Measurements from ENCODE around the gene HEMK1.

The HEMK1 gene

GRCh38 chr3:50645378-50645777 lies 76.1 kb downstream of the HEMK1 start:
- DNase-seq (ENCODE audit: low spot score): no peak

All from hematopoietic multipotent progenitor cell treated with erythropoietin and hydrocortisone succinate and interleukin-3 and kit ligand, for 17 days (in vitro differentiated cells).